Measurements from ENCODE around the gene FARSB. TPM values are rescaled to one million over a fixed set of nuclear protein-coding genes. Genes with fewer than 3 reads are reported as not detected.

Gene FARSB
- total RNA-seq, 4 donors from 2014 or later: 9.4 to 24.1 (median 16.2) TPM

- no peak for TF ChIP-seq POLR2A (IDR thresholded peaks at IDR 0.05)
- TF ChIP-seq, protein P1, sequence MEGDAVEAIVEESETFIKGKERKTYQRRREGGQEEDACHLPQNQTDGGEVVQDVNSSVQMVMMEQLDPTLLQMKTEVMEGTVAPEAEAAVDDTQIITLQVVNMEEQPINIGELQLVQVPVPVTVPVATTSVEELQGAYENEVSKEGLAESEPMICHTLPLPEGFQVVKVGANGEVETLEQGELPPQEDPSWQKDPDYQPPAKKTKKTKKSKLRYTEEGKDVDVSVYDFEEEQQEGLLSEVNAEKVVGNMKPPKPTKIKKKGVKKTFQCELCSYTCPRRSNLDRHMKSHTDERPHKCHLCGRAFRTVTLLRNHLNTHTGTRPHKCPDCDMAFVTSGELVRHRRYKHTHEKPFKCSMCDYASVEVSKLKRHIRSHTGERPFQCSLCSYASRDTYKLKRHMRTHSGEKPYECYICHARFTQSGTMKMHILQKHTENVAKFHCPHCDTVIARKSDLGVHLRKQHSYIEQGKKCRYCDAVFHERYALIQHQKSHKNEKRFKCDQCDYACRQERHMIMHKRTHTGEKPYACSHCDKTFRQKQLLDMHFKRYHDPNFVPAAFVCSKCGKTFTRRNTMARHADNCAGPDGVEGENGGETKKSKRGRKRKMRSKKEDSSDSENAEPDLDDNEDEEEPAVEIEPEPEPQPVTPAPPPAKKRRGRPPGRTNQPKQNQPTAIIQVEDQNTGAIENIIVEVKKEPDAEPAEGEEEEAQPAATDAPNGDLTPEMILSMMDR (IDR thresholded peaks at IDR 0.05): peak in 1 of 4 experiments; percentile 3
- no peak overlapping the region for H3K27ac ChIP-seq
- no peaks in the 10 kb centered on the region for H3K36me3 ChIP-seq
- no peaks in the 10 kb centered on the region for H3K4me1 ChIP-seq
- H3K4me3 ChIP-seq: no peak overlapping the region
- intact Hi-C loops (cut with DNase I; ENCODE audit: low total_unique reads): no loop called here
- no peak for DNase-seq
- no peaks in the 10 kb centered on the region for H3K27me3 ChIP-seq
- no peaks in the 10 kb centered on the region for H3K9me3 ChIP-seq
Observed at GRCh38 chr2:222610746-222611145, 45.1 kb downstream of the FARSB start.

- TF ChIP-seq, protein P1 (IDR thresholded peaks at IDR 0.05): no peak
- intact Hi-C loops (cut with DNase I; ENCODE audit: low total_unique reads): no loop called here
- H3K4me1 ChIP-seq: no peaks in the 10 kb centered on the region
- H3K27me3 ChIP-seq: no peaks in the 10 kb centered on the region
- no peak overlapping the region for H3K27ac ChIP-seq
- no peaks in the 10 kb centered on the region for H3K9me3 ChIP-seq
- no peak overlapping the region for H3K4me3 ChIP-seq
- no peak for DNase-seq
- H3K36me3 ChIP-seq: no peaks in the 10 kb centered on the region
Observed at GRCh38 chr2:222609381-222609780, 46.5 kb downstream of the FARSB start.

DNA sequence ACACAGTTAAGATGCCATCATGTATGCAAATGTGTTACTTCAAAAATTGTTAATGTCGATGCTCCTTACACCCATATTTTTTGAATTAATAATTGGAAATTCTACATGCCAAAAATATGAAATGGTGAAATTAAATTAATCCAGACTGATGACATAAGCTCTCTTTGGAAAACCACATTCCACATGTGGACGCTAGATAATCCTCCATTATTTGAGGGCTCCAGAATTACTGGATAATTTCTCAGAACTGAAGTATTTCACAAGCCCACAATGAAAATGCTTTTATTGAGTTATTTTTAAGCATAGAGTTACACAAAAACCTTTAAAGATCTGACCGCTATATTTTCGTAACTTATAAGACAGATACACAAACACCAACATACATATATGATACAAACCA is 47.8 kb downstream of the FARSB start:
- TF ChIP-seq, protein P1 (IDR thresholded peaks at IDR 0.05): no peak
- no peak for TF ChIP-seq POLR2A (IDR thresholded peaks at IDR 0.05)
- H3K4me3 ChIP-seq: no peak overlapping the region
- H3K27me3 ChIP-seq: no peaks in the 10 kb centered on the region
- no peaks in the 10 kb centered on the region for H3K36me3 ChIP-seq
- no peaks in the 10 kb centered on the region for H3K9me3 ChIP-seq
- H3K4me1 ChIP-seq: no peaks in the 10 kb centered on the region
- H3K27ac ChIP-seq: no peak overlapping the region
- intact Hi-C loops (cut with DNase I; ENCODE audit: low total_unique reads): no loop called here
- DNase-seq: no peak

DNA sequence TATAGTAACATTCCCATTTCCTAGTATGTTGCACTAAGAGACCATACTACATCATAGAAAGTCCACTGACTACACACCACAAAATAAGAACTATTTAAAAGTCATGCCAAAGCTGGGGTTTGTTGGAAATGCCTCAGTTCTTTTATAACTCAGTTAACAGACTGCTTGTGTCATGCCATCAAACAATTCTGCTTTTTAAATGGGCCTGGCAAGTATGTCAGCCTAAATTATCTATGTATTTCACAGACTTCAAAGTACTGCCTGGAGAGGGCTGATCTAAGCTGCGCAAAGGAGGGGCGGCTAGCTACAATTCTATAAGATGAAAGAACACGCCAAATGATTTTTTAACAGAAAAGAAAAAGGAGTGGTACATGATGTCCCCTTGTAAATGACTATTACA is 49.6 kb downstream of the FARSB start:
- no peaks in the 10 kb centered on the region for H3K4me1 ChIP-seq
- H3K27me3 ChIP-seq: no peaks in the 10 kb centered on the region
- no peak overlapping the region for H3K27ac ChIP-seq
- H3K4me3 ChIP-seq: no peak overlapping the region
- intact Hi-C loops (cut with DNase I; ENCODE audit: low total_unique reads): no loop called here
- no peaks in the 10 kb centered on the region for H3K9me3 ChIP-seq
- TF ChIP-seq, protein P1 (IDR thresholded peaks at IDR 0.05): no peak
- no peak for TF ChIP-seq POLR2A (IDR thresholded peaks at IDR 0.05)
- H3K36me3 ChIP-seq: no peaks in the 10 kb centered on the region
- no peak for DNase-seq

GRCh38 chr2:222604749-222605515 is 51.0 kb downstream of the FARSB start:
- TF ChIP-seq, protein P1 (IDR thresholded peaks at IDR 0.05): no peak
- no peak for TF ChIP-seq POLR2A (IDR thresholded peaks at IDR 0.05)
- H3K36me3 ChIP-seq: no peaks in the 10 kb centered on the region
- H3K27ac ChIP-seq: no peak overlapping the region
- no peaks in the 10 kb centered on the region for H3K27me3 ChIP-seq
- no peaks in the 10 kb centered on the region for H3K9me3 ChIP-seq
- no peaks in the 10 kb centered on the region for H3K4me1 ChIP-seq
- DNase-seq: no peak
- intact Hi-C loops (cut with DNase I; ENCODE audit: low total_unique reads): no loop called here
- no peak overlapping the region for H3K4me3 ChIP-seq

Measured in uterus (tissue), 4 donors.